KOPT-K1 (cell line): ENCODE measurements around the gene TMEM258.

Experiments
- H3K27ac ChIP-seq: fragments of 200-600 bp; sonication (generic); 2 replicates; pipeline ENCODE4 v1.5.1; 2016; ENCODE audit warnings: antibody characterized with exemption, mild to moderate bottlenecking, low read depth, low read length; ENCODE audit not compliant: poor library complexity, severe bottlenecking
- H3K36me3 ChIP-seq: fragments of 200-600 bp; sonication (generic); 2 replicates; pipeline ENCODE4 v1.5.1; 2017; ENCODE audit warnings: antibody characterized with exemption, mild to moderate bottlenecking, low read length, moderate library complexity; ENCODE audit not compliant: insufficient read depth
- H3K9me3 ChIP-seq: fragments of 200-600 bp; sonication (generic); 2 replicates; pipeline ENCODE4 v1.5.1; 2017; ENCODE audit warnings: antibody characterized with exemption, low read length, mild to moderate bottlenecking; ENCODE audit not compliant: insufficient read depth, poor library complexity, severe bottlenecking

The TMEM258 gene

DNA sequence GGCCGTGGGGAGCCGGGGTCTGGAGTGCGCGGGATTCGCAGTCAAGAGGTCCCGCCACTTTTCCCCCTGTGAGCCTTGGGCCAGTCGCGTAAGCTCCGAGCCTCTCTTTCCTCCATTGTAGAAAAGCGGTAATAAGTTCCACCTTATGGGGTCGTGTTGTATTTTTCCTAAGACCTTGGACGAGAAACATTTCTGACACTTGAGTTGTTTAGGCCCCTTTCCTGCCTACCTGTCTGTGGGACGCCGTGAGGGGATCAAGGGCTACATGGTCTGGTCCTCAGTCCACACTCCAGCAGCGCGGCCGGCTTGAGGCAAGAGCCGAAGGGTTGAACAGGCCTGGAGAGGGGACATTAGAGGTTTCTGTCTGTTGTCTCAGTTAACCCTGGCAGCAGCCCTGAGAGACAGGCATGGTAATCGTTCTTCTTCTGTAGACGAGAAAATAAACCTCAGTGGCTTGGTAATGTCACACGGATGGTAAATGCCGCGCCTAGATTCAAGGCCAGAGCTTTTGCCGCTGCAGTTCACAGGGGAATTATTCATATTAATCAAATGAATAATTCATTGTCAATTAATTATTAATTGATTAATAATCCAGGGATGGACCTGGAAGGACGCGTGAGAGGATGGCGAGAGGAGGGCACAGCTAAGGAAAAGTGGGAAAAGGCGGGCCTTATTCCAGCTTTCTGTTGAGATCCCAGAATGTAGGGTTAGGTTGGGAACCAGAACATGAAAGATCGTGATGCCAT lies 857 bp upstream of the TMEM258 start:
- Histone ChIP-seq H3K27ac (peak overlapping the region; percentile 98), H3K9me3 (no peaks in the 10 kb centered on the region), H3K36me3 (peaks cover 63% of the 10 kb centered on the region)

DNA sequence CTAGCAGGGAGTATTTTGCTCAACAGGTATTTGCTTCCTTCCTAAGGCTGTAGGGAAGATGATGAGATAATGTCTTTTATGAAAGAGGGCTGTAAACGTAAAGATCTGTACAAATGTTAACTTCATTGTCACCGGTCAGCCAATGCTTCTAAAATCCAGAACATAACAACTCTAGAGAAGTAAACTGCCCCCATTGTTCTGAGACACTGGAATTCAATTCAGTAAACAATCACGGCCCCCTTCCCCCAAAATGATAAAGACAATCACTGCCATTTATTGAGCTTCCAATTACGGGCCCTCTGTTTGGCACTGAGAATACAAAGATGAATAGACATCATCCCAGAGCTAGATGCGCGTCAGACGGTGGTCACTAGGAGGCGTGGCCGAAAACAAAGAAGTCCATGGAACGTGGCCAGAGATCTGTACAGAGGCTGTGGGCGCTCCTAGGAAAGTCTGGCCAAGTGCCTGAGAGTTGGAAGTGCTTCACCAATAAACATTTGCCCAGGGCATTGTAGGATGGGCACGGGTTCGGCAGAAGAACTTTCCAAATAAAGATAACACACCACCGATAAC lies 576 bp downstream of the TMEM258 start:
- Histone ChIP-seq H3K9me3 (no peaks in the 10 kb centered on the region), H3K36me3 (peaks cover 63% of the 10 kb centered on the region), H3K27ac (peak overlapping the region; percentile 98)

DNA sequence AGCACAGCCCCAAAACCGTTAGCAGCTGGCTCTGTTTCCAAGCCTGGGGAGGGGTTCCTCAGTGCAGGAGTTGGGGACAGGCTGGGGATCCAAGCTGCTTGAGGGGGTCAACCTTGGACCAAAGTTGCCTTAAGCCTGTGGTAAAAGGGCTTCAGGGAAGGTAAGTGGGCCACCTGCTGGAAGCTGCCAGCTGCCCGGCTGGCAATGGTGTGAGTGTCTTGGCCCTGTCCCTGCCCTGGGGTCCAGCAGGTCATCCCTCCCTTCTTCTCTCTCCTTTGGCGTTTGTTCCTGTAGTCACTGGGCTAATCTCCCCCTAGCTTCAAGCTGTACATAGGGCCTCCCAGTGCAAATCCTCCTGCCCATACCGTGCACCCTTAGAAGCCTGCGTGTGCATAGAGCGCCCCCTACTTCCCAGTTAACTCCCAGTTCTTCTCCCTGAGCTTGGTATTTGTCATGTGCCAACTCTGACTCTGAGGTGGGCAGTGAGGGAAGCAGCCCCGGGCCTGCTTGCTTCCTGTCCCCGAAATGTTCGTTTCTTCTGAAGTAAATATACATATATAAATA lies 4.4 kb downstream of the TMEM258 start:
- Histone ChIP-seq H3K36me3 (peaks cover 56% of the 10 kb centered on the region), H3K9me3 (no peaks in the 10 kb centered on the region), H3K27ac (no peak overlapping the region)

DNA sequence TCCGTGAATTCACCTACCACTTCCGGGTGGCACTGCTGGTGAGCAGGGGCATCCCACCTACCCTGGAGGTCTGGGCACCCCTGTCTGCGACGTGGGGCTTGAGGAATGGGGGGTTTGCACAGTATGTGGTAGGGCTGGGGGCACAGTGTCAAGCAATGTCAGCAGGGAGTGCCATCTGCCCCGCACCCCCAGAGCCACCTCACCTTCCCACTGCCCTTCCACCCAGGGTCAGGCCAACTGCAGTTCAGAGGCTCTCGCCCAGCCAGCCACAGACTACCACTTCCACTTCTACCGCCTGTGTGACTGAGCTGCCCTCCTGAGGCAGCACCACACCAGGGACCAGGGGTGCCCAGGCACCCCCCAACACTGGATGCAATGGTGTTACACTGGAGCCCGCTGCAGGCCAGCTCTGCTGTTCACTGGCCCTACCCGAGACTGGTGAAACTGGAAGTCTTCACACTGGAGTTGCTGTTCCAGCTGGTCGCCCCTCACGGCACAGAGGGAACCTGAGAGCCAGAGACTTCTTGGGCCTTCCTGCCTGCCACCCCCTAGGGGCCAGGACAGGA lies 6.5 kb downstream of the TMEM258 start:
- Histone ChIP-seq H3K27ac (no peak overlapping the region), H3K9me3 (no peaks in the 10 kb centered on the region), H3K36me3 (peaks cover 56% of the 10 kb centered on the region)

DNA sequence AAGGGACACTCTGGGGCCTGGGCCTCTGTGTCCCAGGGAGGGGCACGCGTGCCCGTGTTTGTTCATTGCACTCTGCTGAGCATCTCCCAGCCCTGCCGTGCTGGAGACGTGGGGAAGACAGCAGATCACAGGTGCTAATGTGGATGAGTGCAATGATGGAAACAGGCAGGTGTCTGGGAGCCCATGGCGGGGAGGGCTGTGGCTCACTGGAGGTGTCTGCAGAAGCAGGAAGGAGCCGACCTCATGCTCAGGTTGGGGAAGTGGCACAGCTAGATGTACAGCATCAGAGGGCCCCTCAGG lies 7.9 kb downstream of the TMEM258 start:
- H3K27ac ChIP-seq, result no peak overlapping the region
- H3K9me3 ChIP-seq, result no peaks in the 10 kb centered on the region
- peaks cover 43% of the 10 kb centered on the region for H3K36me3 ChIP-seq

DNA sequence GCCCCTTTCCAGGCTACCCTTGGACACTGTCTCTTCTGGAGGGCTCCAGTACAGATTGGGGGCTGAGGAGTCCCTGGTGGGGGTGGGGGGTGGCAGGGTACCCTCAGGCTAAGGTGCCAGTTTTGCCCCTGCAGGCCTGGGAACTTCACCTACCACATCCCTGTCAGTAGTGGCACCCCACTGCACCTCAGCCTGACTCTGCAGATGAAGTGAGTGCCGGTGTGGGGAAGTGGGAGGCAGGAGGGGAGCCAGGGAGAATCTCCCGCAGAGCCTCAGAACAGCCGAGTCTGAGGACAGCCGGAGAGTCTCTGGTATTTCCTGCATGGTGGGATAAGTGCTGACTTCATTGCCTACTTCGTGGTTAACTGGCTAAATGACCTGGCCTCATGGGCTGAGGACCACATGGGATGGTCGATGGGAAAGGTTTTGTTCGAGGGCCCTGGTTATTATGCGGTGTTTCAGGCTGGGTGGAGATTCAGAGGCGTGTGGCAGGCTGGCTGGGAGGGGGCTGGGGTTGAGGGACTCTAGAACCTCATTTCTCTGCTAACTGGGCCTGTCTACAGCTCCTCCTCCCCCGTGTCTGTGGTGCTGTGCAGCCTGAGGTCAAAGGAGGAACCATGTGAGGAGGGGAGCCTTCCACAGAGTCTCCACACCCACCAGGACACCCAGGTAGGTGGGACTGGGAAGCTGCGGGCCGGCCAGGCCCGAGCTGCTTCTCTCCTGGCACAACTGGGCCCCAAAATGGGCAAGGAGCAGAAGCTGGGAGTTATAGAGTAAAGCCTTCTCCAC lies 8.5 kb downstream of the TMEM258 start:
- H3K27ac ChIP-seq, result no peak overlapping the region
- no peaks in the 10 kb centered on the region for H3K9me3 ChIP-seq
- peaks cover 38% of the 10 kb centered on the region for H3K36me3 ChIP-seq

DNA sequence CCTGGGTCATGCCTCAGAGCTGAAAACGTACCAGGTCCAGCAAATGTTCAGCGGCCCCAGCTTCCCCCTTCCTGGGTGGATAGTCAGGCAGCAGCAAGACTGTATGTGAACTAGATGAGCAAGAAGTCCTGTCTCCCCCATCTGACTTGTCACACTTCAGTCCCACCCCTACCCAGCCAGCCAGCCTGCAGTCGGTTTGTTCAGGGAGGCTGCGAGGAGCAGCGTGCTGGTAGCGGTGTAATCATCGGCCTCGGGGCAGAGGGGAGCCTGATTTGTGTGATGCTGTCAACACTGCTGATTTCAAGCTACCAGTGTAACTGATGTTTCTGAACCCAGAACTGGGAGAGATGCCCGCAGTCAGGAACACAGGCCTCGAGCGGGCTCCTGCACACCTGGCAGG lies 9.6 kb downstream of the TMEM258 start:
- no peaks in the 10 kb centered on the region for H3K9me3 ChIP-seq
- peaks cover 28% of the 10 kb centered on the region for H3K36me3 ChIP-seq
- H3K27ac ChIP-seq, result no peak overlapping the region

DNA sequence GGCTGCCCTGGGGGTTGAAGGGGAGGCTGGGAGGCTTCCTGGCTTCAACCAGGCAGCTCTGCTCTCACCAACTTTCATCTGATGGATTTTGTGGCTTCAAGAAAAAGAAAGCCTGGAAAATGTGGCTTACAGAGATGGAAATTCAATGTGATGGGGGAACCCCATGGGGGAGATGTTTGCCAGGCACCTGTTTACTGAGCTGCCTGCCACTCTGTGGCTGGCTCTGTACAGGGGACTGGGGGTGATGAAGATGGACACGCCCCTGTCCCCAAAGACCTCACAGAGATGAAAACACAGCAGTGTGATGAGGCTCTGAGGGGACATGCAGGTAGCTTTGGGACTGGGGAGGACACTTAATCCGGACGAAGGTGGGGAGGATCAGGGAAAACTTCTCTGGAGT lies 10.1 kb downstream of the TMEM258 start:
- Histone ChIP-seq H3K9me3 (no peaks in the 10 kb centered on the region), H3K36me3 (peaks cover 22% of the 10 kb centered on the region), H3K27ac (no peak overlapping the region)

DNA sequence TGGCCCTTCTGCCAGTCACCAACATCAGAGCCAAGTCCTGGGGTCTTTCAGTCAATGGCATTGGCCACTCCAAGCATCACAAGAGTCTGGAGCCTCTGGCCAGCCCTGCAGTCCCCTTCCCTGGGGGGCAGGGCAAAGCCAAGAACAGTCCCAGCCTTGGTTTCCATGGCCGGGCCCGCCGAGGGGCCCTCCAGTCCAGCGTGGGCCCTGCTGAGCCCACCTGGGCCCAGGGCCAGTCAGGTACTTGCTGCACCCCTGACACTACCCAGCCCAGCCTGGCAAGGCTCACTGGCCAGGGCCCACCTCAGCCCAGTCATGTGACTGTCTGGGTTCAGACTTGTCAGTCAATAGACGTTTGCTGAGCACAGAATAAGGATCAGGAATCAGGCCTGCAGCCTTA lies 10.8 kb downstream of the TMEM258 start:
- Histone ChIP-seq H3K36me3 (peaks cover 15% of the 10 kb centered on the region), H3K9me3 (no peaks in the 10 kb centered on the region), H3K27ac (no peak overlapping the region)

DNA sequence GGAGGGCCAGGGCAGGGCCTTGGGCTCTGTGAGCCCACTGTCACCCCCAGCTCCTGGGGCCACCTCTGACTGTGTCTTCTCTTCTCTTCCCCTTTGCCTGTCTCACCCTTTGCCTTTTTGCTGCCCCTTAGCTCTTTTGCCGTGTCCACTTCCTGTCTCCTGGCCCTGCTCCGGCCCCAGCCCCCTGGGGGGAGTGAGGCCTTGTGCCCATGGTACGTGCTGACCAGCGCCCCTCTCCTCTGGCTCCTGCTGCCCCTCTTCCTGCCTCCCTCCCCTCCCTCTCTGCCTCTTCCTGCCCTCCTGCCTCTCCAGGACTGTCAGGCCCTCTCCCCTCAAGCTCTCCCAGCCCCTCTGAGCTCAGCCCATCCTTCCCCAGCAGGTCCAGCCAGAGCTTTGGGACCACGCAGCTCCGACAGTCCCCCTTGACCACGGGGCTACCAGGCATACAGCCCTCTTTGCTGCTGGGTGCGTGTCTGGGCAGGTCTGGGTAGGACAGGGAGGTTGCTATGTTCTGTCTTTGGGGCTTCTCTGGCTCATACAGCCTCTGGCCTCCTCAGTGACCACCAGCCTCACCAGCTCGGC lies 11.7 kb downstream of the TMEM258 start:
- Histone ChIP-seq H3K27ac (no peak overlapping the region), H3K9me3 (no peaks in the 10 kb centered on the region), H3K36me3 (peaks cover 6% of the 10 kb centered on the region; the same call in 1 of the 2 replicates)

DNA sequence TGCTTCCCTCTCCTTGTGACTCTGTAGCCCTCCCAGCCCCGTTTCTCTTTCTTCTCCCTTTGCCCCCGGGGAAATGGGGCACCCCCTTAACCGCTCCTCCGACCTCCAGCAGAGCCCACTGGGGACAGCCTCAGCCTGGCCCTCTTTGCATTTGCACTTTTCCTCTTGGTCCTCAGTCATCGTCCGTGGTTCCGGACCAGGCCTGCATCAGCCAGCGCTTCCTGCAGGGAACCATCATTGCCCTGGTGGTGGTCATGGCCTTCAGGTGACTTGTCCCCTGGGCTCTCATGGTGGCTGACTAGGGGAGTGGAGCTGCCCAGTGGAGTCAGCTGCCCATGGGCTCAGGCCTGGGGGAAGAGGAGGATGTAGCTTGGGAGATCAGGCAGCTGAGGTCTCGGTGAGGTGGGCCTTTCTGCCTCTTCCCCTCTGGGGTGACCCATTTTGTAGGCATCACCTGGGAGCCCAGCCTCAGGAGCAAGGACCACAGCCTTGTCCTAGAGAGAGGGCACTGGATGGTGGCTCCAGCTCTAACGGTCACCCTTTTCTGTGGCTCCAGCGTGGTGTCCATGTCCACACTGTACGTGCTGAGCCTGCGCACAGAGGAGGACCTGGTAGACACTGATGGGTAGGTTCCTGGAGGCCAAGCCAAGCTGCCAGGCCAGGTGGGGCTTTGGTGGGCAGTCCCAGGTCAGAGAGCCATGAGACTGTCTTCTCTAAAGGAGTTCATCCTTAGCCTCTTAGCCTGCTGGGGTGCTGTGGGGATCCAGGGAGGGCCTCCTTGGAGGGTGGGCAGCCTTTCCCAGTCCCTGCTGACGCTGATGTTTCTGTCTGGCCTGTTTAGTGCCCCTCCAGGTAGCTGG lies 12.5 kb downstream of the TMEM258 start:
- Histone ChIP-seq H3K9me3 (no peaks in the 10 kb centered on the region), H3K27ac (no peak overlapping the region), H3K36me3 (no peaks in the 10 kb centered on the region; the same call in 1 of the 2 replicates)

DNA sequence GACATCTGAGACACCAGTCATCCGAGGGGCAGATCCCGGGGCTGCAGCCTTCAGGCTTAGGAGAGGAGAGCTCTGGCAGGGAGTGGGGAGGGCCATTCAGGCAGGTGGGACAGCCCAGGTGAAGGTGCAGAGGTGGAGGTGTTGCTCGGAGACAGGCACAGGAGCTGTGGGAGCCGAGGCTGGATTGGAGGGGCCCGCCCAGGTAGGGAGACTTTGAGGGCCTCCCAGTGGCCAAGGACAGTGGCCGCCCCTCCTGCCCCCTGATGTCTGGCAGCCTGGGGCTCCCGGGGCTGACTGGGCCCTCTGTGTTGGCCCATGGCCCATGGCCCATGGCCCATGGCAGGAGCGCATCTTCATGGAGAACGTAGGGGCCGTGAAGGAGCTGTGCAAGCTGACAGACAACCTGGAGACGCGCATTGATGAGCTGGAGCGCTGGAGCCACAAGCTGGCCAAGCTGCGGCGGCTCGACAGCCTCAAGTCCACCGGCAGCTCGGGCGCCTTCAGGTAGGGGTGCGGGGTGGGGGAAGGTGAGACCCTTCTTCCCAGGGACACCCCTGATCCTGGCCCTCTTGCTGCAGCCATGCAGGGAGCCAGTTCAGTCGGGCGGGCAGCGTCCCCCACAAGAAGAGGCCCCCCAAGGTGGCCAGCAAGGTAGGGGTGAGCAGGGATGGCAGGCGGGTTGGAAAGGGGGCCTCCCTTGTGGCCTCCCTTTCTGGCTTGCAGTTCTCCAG lies 13.3 kb downstream of the TMEM258 start:
- no peaks in the 10 kb centered on the region for H3K9me3 ChIP-seq
- no peaks in the 10 kb centered on the region for H3K36me3 ChIP-seq
- no peak overlapping the region for H3K27ac ChIP-seq

DNA sequence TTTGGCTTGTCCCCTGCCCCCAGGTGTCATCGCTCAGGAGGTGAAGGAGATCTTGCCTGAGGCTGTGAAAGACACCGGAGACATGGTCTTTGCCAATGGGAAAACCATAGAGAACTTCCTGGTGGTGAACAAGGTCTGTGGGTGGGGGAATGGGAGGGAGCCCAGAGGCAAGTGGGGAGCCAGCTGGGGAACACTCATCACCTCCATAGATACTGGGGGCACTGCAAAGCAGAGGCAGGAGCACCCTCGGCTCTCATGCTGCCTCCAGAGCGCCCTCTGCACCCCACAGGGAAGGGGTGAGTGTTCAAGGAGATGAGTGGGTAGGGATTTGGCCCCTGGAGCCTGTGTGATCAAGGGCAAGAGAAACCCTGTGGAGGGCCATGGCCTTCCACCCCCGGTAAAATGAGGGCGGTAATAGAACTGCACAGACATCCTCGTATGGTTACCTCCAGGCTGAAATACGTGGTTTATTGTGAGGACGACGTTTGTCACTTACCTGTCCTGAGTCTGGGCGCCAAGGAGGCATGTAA lies 14.0 kb downstream of the TMEM258 start:
- Histone ChIP-seq H3K27ac (no peak overlapping the region), H3K36me3 (no peaks in the 10 kb centered on the region), H3K9me3 (no peaks in the 10 kb centered on the region)
